MM.1S (cell line): ENCODE data around the gene MYO9B.

ENCODE experiments used
- CTCF ChIP-seq: fragments of 300-600 bp; sonication (generic); IDR thresholded peaks from 2 replicates; pipeline ENCODE4 v1.5.1; 2016; ENCODE audit warnings: antibody characterized with exemption, low read length, mixed read lengths
- EZH2 ChIP-seq: fragments of 300-600 bp; sonication (generic); optimal IDR thresholded peaks from 2 replicates; pipeline ENCODE3; 2017; ENCODE audit warnings: low read depth, mild to moderate bottlenecking, antibody characterized with exemption, low read length, mixed read lengths
- EZH2phosphoT487 ChIP-seq: fragments of 300-600 bp; sonication (generic); IDR thresholded peaks from 2 replicates; pipeline ENCODE4 v1.6.1; 2018; ENCODE audit warnings: antibody characterized with exemption, low read length

DNA sequence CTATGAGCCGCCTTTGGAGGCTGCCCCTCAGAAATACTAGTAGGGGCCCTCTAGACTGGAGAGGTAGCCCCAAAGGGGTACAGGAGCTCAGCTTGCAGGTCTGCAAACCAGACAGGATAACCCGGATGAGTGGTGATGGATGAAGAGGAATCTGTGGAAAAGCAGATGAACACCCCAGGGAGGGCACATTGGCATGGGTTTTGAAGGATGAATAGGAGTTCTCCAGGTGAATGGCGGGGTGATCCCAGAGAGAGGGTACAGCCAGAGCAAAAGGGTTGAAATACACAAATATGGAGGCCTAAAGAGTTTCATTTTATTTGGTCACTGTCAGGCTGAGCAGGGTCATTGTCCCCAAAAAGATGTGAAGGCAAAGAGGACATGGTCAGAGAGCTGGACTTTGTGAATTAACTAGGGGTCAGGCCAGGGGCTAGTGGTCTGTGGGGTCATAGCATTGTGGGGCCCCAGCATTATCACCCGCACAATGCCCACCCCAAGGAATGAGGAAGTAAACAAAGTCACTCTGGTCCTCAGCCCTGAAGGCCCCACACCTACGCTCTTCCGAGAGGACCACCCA lies 165.3 kb downstream of the MYO9B start:
- TF ChIP-seq CTCF (no peak), EZH2 (no peak), EZH2phosphoT487 (no peak)
